SJCRH30 (cell line): ENCODE measurements around the gene CALD1. TPM values are rescaled to one million over a fixed set of nuclear protein-coding genes. Genes with fewer than 3 reads are reported as not detected.

Source experiments
- DNase-seq, 2 experiments: peaks; one replicate each; pipeline ENCODE4 v3.0.0-alpha.2; 2015 to 2020
- H3K27ac ChIP-seq: fragments of 250-450 bp; sonication (Bioruptor Pico); 2 replicates; pipeline ENCODE4 v1.5.1; 2020; ENCODE audit warnings: mild to moderate bottlenecking, moderate library complexity
- H3K27me3 ChIP-seq: fragments of 250-450 bp; sonication (Bioruptor Pico); 2 replicates; pipeline ENCODE4 v1.5.1; 2020; ENCODE audit warnings: mild to moderate bottlenecking, moderate library complexity
- H3K36me3 ChIP-seq: fragments of 250-450 bp; sonication (Bioruptor Pico); 2 replicates; pipeline ENCODE4 v1.5.1; 2020; ENCODE audit warnings: mild to moderate bottlenecking, moderate library complexity
- H3K4me1 ChIP-seq: fragments of 250-450 bp; sonication (Bioruptor Pico); 2 replicates; pipeline ENCODE4 v1.5.1; 2020; ENCODE audit warnings: mild to moderate bottlenecking, moderate library complexity
- H3K4me3 ChIP-seq: fragments of 250-450 bp; sonication (Bioruptor Pico); 2 replicates; pipeline ENCODE4 v1.5.1; 2020; ENCODE audit warnings: mild to moderate bottlenecking, moderate library complexity
- H3K9me3 ChIP-seq: fragments of 250-450 bp; sonication (Bioruptor Pico); replicated peaks from 2 replicates; pipeline ENCODE4 v1.5.1; 2020; ENCODE audit warnings: mild to moderate bottlenecking, moderate library complexity
- total RNA-seq: library from RNA; depleted of rRNA; stranded (reverse); fragments of >200 nt; shearing (Covaris generic); gene quantifications from 2 replicates; pipeline ENCODE4 v1.2.3, GENCODE V29; 2014

Gene CALD1
- total RNA-seq, 1 experiment from 2014 or later = 113 TPM

- H3K27me3 ChIP-seq = no peaks in the 10 kb centered on the region
- DNase-seq = peak in 1 of 2 experiments; percentile 38
- no peak overlapping the region for H3K27ac ChIP-seq
- H3K9me3 ChIP-seq = no peaks in the 10 kb centered on the region
- H3K36me3 ChIP-seq = no peaks in the 10 kb centered on the region
- peaks cover 11% of the 10 kb centered on the region for H3K4me1 ChIP-seq
- H3K4me3 ChIP-seq = no peak overlapping the region
These were observed 77.3 kb downstream of the CALD1 start for GRCh38 chr7:134856691-134857090.

DNA sequence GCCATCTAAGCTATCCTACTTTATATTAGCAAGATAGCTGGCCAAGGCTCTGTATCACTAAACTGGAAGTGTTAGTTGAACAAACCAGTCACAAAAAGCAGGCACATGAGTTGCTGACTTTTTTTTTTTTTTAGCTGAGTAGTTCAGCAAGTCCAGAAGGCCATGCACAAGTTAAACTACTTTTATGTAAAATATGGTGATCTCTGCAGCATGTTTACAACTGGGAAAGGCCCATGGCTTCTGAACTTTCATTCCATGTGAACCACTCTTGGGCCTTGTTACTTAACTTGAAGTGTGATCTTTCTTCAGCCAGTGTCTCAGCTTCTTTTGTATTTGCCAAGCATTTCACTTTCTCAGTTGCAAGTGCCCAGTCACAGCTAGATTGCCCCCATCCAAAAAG is 78.5 kb downstream of the CALD1 start:
- H3K4me3 ChIP-seq = no peak overlapping the region
- no peaks in the 10 kb centered on the region for H3K27me3 ChIP-seq
- no peak for DNase-seq
- no peak overlapping the region for H3K27ac ChIP-seq
- no peaks in the 10 kb centered on the region for H3K9me3 ChIP-seq
- no peaks in the 10 kb centered on the region for H3K36me3 ChIP-seq
- peaks cover 11% of the 10 kb centered on the region for H3K4me1 ChIP-seq

- no peaks in the 10 kb centered on the region for H3K27me3 ChIP-seq
- H3K27ac ChIP-seq = no peak overlapping the region
- DNase-seq = no peak
- H3K4me3 ChIP-seq = no peak overlapping the region
- H3K4me1 ChIP-seq = peaks cover 12% of the 10 kb centered on the region
- no peaks in the 10 kb centered on the region for H3K9me3 ChIP-seq
- no peaks in the 10 kb centered on the region for H3K36me3 ChIP-seq
These were observed 80.3 kb downstream of the CALD1 start for GRCh38 chr7:134859783-134860182.

- Histone ChIP-seq H3K4me1 (peaks cover 19% of the 10 kb centered on the region), H3K9me3 (no peaks in the 10 kb centered on the region), H3K27ac (no peak overlapping the region), H3K27me3 (no peaks in the 10 kb centered on the region), H3K4me3 (no peak overlapping the region), H3K36me3 (no peaks in the 10 kb centered on the region)
- peak in 1 of 2 experiments; percentile 22 for DNase-seq
These were observed 85.8 kb downstream of the CALD1 start for GRCh38 chr7:134865001-134865845.

- Histone ChIP-seq H3K4me3 (no peak overlapping the region; the same call in 1 of the 2 replicates), H3K9me3 (no peaks in the 10 kb centered on the region), H3K4me1 (peaks cover 19% of the 10 kb centered on the region), H3K27me3 (no peaks in the 10 kb centered on the region), H3K36me3 (no peaks in the 10 kb centered on the region), H3K27ac (peak overlapping the region; percentile 41; the same call in 1 of the 2 replicates)
- DNase-seq = peak; percentile 38 to 67
These were observed 87.2 kb downstream of the CALD1 start for GRCh38 chr7:134866617-134867016.

DNA sequence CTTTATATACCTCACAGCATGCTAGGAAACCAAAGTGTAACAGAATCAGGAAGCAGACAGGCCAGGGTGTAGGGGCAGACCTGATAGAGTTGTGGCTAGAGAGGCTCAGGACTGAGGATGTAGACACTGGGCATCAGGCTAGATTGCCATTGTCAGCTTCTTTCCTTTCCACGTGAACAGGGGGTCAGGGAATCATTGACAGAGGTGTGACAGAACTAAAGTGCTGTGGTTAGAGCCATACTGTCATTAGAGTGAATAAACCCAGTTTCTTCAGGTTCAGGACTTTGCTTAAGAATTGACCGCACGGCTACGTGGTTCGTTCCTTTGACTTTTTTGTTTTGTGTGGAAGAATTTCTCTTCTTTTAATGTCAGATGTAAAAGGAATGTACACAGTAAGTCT is 90.7 kb downstream of the CALD1 start:
- Histone ChIP-seq H3K4me1 (peaks cover 14% of the 10 kb centered on the region), H3K27ac (no peak overlapping the region), H3K4me3 (no peak overlapping the region), H3K27me3 (no peaks in the 10 kb centered on the region), H3K36me3 (no peaks in the 10 kb centered on the region), H3K9me3 (no peaks in the 10 kb centered on the region)
- DNase-seq = no peak

DNA sequence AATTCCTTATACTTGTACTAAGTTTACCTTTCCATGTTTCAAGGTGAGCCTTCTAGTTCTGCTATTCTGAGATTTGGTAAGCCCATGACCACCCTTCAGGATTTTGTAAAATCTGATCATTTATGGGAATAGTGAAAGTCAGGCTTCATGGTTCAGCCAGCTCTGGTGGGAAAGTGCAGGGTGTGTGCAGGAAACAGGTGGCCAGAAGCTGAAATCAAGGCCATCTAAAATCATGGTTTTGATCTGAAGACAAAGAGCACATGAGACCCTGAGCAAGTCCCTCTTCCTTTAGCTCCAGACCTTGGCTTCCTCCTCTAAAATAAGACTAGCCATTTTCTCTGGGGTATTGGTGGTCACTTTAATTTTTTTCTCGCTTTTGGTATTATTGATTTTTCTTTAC is 91.3 kb downstream of the CALD1 start:
- H3K27ac ChIP-seq = no peak overlapping the region
- no peaks in the 10 kb centered on the region for H3K27me3 ChIP-seq
- no peak overlapping the region for H3K4me3 ChIP-seq
- H3K4me1 ChIP-seq = peaks cover 7% of the 10 kb centered on the region
- no peak for DNase-seq
- no peaks in the 10 kb centered on the region for H3K9me3 ChIP-seq
- no peaks in the 10 kb centered on the region for H3K36me3 ChIP-seq

- Histone ChIP-seq H3K4me1 (no peaks in the 10 kb centered on the region), H3K27ac (no peak overlapping the region), H3K27me3 (no peaks in the 10 kb centered on the region), H3K36me3 (no peaks in the 10 kb centered on the region), H3K9me3 (no peaks in the 10 kb centered on the region), H3K4me3 (no peak overlapping the region)
- DNase-seq = no peak
These were observed 93.8 kb downstream of the CALD1 start for GRCh38 chr7:134873253-134873652.

DNA sequence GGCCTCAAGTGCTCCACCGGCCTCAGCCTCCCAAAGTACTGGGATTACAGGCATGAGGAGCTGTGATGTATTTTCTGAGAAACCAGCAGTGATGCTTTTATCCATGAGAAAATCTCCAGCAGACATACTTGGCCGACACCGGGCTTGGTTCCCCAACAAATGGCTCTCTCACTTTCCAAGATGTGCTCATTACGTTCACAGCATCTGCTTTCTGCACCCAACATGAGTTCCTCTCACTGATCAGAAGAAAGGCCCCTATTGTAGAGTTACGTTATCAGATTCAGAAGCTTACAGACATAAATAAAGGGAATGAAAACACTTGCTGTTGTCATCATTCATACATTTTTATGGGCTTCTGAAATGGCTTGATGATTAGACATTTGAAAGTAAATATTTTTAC is 95.0 kb downstream of the CALD1 start:
- Histone ChIP-seq H3K4me1 (peaks cover 6% of the 10 kb centered on the region), H3K27ac (no peak overlapping the region), H3K4me3 (no peak overlapping the region), H3K27me3 (no peaks in the 10 kb centered on the region), H3K36me3 (no peaks in the 10 kb centered on the region), H3K9me3 (no peaks in the 10 kb centered on the region)
- DNase-seq = peak in 1 of 2 experiments; percentile 20

DNA sequence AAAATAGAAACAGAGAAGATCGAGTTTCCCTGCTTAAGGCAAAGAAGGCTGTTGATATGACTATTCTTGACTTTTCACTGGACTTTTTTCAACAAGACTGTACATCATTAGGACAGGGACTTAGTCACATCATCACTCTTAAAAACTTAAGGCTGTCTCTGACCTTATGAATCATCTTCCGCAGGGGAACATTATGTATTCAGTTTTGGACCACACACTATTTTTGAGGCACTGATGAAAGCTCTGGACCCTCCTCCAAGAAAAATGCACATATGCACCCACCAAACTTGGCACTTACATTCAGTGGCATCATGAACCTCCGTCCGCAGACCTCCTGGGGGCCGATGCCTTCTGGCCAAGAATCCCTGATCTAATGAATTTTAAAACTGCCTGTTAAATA is 96.4 kb downstream of the CALD1 start:
- Histone ChIP-seq H3K9me3 (no peaks in the 10 kb centered on the region), H3K4me1 (peaks cover 10% of the 10 kb centered on the region), H3K4me3 (no peak overlapping the region), H3K27ac (no peak overlapping the region), H3K27me3 (no peaks in the 10 kb centered on the region), H3K36me3 (no peaks in the 10 kb centered on the region)
- no peak for DNase-seq

GRCh38 chr7:134878746-134879357 is 99.4 kb downstream of the CALD1 start:
- no peak overlapping the region for H3K27ac ChIP-seq
- H3K27me3 ChIP-seq = no peaks in the 10 kb centered on the region
- peaks cover 10% of the 10 kb centered on the region for H3K4me1 ChIP-seq
- H3K4me3 ChIP-seq = no peak overlapping the region
- H3K9me3 ChIP-seq = no peaks in the 10 kb centered on the region
- DNase-seq = peak in 1 of 2 experiments; percentile 26
- H3K36me3 ChIP-seq = no peaks in the 10 kb centered on the region

GRCh38 chr7:134879815-134880475 is 100.5 kb downstream of the CALD1 start:
- H3K27me3 ChIP-seq = no peaks in the 10 kb centered on the region
- no peak overlapping the region for H3K27ac ChIP-seq
- DNase-seq = no peak
- no peak overlapping the region for H3K4me3 ChIP-seq
- no peaks in the 10 kb centered on the region for H3K9me3 ChIP-seq
- peaks cover 10% of the 10 kb centered on the region for H3K4me1 ChIP-seq
- H3K36me3 ChIP-seq = no peaks in the 10 kb centered on the region

DNA sequence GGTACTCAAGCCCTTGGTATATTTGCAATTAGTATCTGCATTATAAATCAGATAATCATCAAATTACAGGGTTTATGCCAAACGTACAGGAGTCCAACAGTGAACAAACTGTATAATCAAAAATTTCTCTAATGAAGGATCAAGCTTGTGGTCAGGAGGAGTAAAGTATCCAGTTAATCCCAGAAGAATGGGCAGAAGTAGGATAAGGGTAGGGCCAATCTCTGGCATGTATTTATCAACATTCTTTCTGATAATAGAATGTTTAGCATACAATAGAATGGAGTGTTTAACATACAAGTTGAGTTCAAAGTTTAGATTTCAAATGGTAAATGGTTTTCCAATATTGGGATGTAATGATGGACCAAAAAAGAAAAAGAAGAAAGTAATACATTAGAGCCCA is 103.0 kb downstream of the CALD1 start:
- peaks cover 22% of the 10 kb centered on the region for H3K4me1 ChIP-seq
- no peak overlapping the region for H3K27ac ChIP-seq
- H3K36me3 ChIP-seq = no peaks in the 10 kb centered on the region
- H3K9me3 ChIP-seq = no peaks in the 10 kb centered on the region
- no peaks in the 10 kb centered on the region for H3K27me3 ChIP-seq
- H3K4me3 ChIP-seq = no peak overlapping the region
- DNase-seq = no peak

- H3K4me3 ChIP-seq = no peak overlapping the region
- H3K4me1 ChIP-seq = peaks cover 22% of the 10 kb centered on the region
- no peaks in the 10 kb centered on the region for H3K9me3 ChIP-seq
- no peaks in the 10 kb centered on the region for H3K27me3 ChIP-seq
- DNase-seq = no peak
- no peak overlapping the region for H3K27ac ChIP-seq
- no peaks in the 10 kb centered on the region for H3K36me3 ChIP-seq
These were observed 106.5 kb downstream of the CALD1 start for GRCh38 chr7:134885967-134886352.

GRCh38 chr7:134886353-134887057 is 107.1 kb downstream of the CALD1 start:
- Histone ChIP-seq H3K4me3 (no peak overlapping the region), H3K27ac (no peak overlapping the region), H3K36me3 (no peaks in the 10 kb centered on the region), H3K4me1 (peaks cover 23% of the 10 kb centered on the region), H3K27me3 (no peaks in the 10 kb centered on the region), H3K9me3 (no peaks in the 10 kb centered on the region)
- DNase-seq = no peak
